CD8-positive, alpha-beta memory T cell (primary cell): ENCODE results near the gene GPR31. TPM values are rescaled to one million over a fixed set of nuclear protein-coding genes. Genes with fewer than 3 reads are reported as not detected.
A peak's percentile ranks its signal among the peaks of the same experiment; 100 is the strongest.

ENCODE experiments used
- CTCF ChIA-PET: fragments of 350-600 bp; sonication (Branson Sonifier 250); formaldehyde crosslinking; loops from one replicate; lab custom pipeline; 2021; ENCODE audit warnings: antibody characterized with exemption; lab: Charles Lee
- POLR2A ChIA-PET: fragments of 350-600 bp; sonication (Branson Sonifier 250); formaldehyde crosslinking; loops from one replicate; lab custom pipeline; 2021; ENCODE audit warnings: antibody characterized with exemption; lab: Charles Lee
- DNase-seq, 5 donors: peaks; one replicate each; pipeline versions ENCODE4 v3.0.0 to v3.0.0-alpha.2; 2020 to 2022; ENCODE audit warnings: mixed read lengths in 1 of 5
- H3K27ac ChIP-seq: one replicate; pipeline ENCODE4 v1.7.0; 2013; ENCODE audit warnings: low read depth, mild to moderate bottlenecking, low read length, moderate library complexity
- H3K27me3 ChIP-seq: 2 replicates; pipeline ENCODE4 v1.7.0; 2013; ENCODE audit warnings: low read length, mild to moderate bottlenecking; ENCODE audit not compliant: insufficient read depth, poor library complexity, severe bottlenecking
- H3K36me3 ChIP-seq: 2 replicates; pipeline ENCODE4 v1.7.0; 2013; ENCODE audit warnings: mild to moderate bottlenecking, low read length, moderate library complexity; ENCODE audit not compliant: insufficient read depth
- H3K4me1 ChIP-seq: 2 replicates; pipeline ENCODE4 v1.7.0; 2013; ENCODE audit warnings: mild to moderate bottlenecking, low read length, moderate library complexity; ENCODE audit not compliant: insufficient read depth
- H3K4me3 ChIP-seq: 2 replicates; pipeline ENCODE4 v1.7.0; 2013; ENCODE audit warnings: mild to moderate bottlenecking, low read length
- H3K9me3 ChIP-seq: 2 replicates; pipeline ENCODE4 v1.7.0; 2013; ENCODE audit warnings: mild to moderate bottlenecking, low read length
- H3K27ac Mint-ChIP-seq, 8 donors: one replicate each; pipeline ENCODE4 v1.8.0; 2020 to 2021; ENCODE audit warnings: mixed read lengths in 8 of 8, mild to moderate bottlenecking in 6 of 8, inconsistent platforms in 3 of 8, moderate library complexity in 3 of 8
- H3K27me3 Mint-ChIP-seq, 2 donors: one replicate each; pipeline ENCODE4 v1.8.0; 2020 to 2021; ENCODE audit warnings: mixed read lengths in 2 of 2, mild to moderate bottlenecking in 1 of 2, moderate library complexity in 1 of 2
- H3K36me3 Mint-ChIP-seq, 3 donors: one replicate each; pipeline ENCODE4 v1.8.0; 2020 to 2021; ENCODE audit warnings: mixed read lengths in 3 of 3, inconsistent platforms in 1 of 3, mild to moderate bottlenecking in 1 of 3
- H3K4me1 Mint-ChIP-seq, 3 donors: one replicate each; pipeline ENCODE4 v1.8.0; 2020 to 2021; ENCODE audit warnings: mixed read lengths in 3 of 3, inconsistent platforms in 1 of 3, mild to moderate bottlenecking in 1 of 3
- H3K4me3 Mint-ChIP-seq, 7 donors: one replicate each; pipeline ENCODE4 v1.8.0; 2020 to 2021; ENCODE audit warnings: mixed read lengths in 7 of 7, mild to moderate bottlenecking in 6 of 7, moderate library complexity in 4 of 7, inconsistent platforms in 2 of 7
- H3K9me3 Mint-ChIP-seq, 5 donors: one replicate each; pipeline ENCODE4 v1.8.0; 2020 to 2022; ENCODE audit warnings: mixed read lengths in 5 of 5, mild to moderate bottlenecking in 3 of 5, moderate library complexity in 2 of 5, inconsistent platforms in 1 of 5
- polyA plus RNA-seq: library from polyadenylated mRNA; unstranded; fragments of 300-500 nt; fragmentation: Illumina TruSeq; gene quantifications from one replicate; pipeline ENCODE4 v1.2.3, GENCODE V29; 2021
- total RNA-seq, 2 experiments: library from RNA; stranded (reverse); gene quantifications; one replicate each; pipeline ENCODE4 v1.2.3, GENCODE V29; 2021

The GPR31 gene
- total and polyA plus RNA-seq, 3 experiments from 2014 or later: not detected

GRCh38 chr6:167113935-167114910 lies 43.6 kb downstream of the GPR31 start:
- CTCF ChIA-PET: no interaction called here
- Mint-ChIP-seq H3K4me1 (peaks cover 51 to 73% (median 64%) of the 10 kb centered on the region in 3 donors), H3K27ac (peak overlapping the region; percentile 91 to 99 (median 98))

GRCh38 chr6:167113047-167113754 lies 44.6 kb downstream of the GPR31 start:
- no peak for DNase-seq
- CTCF ChIA-PET: no interaction called here
- peak overlapping the region; percentile 70 for H3K27ac ChIP-seq
- no peaks in the 10 kb centered on the region for H3K36me3 ChIP-seq
- H3K4me3 ChIP-seq: no peak overlapping the region
- peaks cover 41 to 63% (median 57%) of the 10 kb centered on the region in 3 donors for H3K4me1 Mint-ChIP-seq
- H3K4me1 ChIP-seq: peaks cover 6% of the 10 kb centered on the region
- POLR2A ChIA-PET: no interaction called here
- peaks cover 0 to 12% of the 10 kb centered on the region in 2 donors for H3K27me3 Mint-ChIP-seq
- no peaks in the 10 kb centered on the region for H3K9me3 Mint-ChIP-seq
- no peaks in the 10 kb centered on the region for H3K9me3 ChIP-seq
- H3K4me3 Mint-ChIP-seq: peak overlapping the region; percentile 84 to 98 (median 93)
- H3K27me3 ChIP-seq: no peaks in the 10 kb centered on the region
- peaks cover 2 to 5% (median 3%) of the 10 kb centered on the region in 3 donors for H3K36me3 Mint-ChIP-seq
- peak overlapping the region; percentile 91 to 99 (median 98) for H3K27ac Mint-ChIP-seq

More at GRCh38 chr6:167113935-167114910, 43.6 kb downstream of the GPR31 start:
- peak in 4 of 5 donors; percentile 56 to 77 (median 74) for DNase-seq
- peaks cover 16% of the 10 kb centered on the region for H3K4me1 ChIP-seq
- H3K27me3 ChIP-seq: no peaks in the 10 kb centered on the region
- POLR2A ChIA-PET: interaction anchor here (0.5 kb wide), 1 partner anchor 867 kb away, joined by 6 read pairs; no protein-coding TSS in a partner anchor
- peaks cover 3 to 7% (median 5%) of the 10 kb centered on the region in 3 donors for H3K36me3 Mint-ChIP-seq
- H3K27ac ChIP-seq: peak overlapping the region; percentile 70
- no peaks in the 10 kb centered on the region for H3K9me3 Mint-ChIP-seq
- no peak overlapping the region for H3K4me3 ChIP-seq
- no peaks in the 10 kb centered on the region for H3K36me3 ChIP-seq
- H3K9me3 ChIP-seq: no peaks in the 10 kb centered on the region
- H3K27me3 Mint-ChIP-seq: peaks cover 0 to 12% of the 10 kb centered on the region in 2 donors
- H3K4me3 Mint-ChIP-seq: peak overlapping the region; percentile 64 to 98 (median 93)

DNA sequence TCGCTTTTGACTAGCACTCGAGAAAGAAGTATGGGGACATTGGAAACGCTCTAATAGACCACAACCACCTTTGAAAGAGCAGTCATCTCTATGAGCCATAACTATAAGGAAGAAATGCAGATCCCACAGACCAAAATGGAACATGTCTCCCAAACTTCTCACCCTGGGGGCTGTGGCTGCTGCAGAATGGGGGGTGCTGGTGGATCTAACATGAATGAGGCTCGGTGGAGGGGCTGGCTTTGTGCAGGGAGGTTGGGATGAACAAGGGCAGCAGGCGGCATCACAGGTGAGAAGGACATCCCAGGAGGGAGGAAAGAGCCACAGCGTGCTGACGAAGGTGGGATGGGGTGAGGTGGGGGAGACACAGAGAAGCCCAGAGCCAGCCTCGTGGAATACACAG lies 45.4 kb downstream of the GPR31 start:
- H3K36me3 Mint-ChIP-seq: peaks cover 0 to 4% (median 0%) of the 10 kb centered on the region in 3 donors
- no peaks in the 10 kb centered on the region for H3K4me1 ChIP-seq
- POLR2A ChIA-PET: no interaction called here
- H3K4me3 ChIP-seq: no peak overlapping the region
- H3K9me3 ChIP-seq: no peaks in the 10 kb centered on the region
- H3K4me3 Mint-ChIP-seq: peak overlapping the region; percentile 84 to 98 (median 93)
- H3K36me3 ChIP-seq: no peaks in the 10 kb centered on the region
- H3K27ac ChIP-seq: peak overlapping the region; percentile 32
- H3K27me3 ChIP-seq: no peaks in the 10 kb centered on the region
- H3K9me3 Mint-ChIP-seq: no peaks in the 10 kb centered on the region
- CTCF ChIA-PET: no interaction called here
- no peak for DNase-seq
- peaks cover 0 to 12% of the 10 kb centered on the region in 2 donors for H3K27me3 Mint-ChIP-seq
- peak overlapping the region; percentile 91 to 99 (median 98) for H3K27ac Mint-ChIP-seq
- H3K4me1 Mint-ChIP-seq: peaks cover 34 to 55% (median 50%) of the 10 kb centered on the region in 3 donors

DNA sequence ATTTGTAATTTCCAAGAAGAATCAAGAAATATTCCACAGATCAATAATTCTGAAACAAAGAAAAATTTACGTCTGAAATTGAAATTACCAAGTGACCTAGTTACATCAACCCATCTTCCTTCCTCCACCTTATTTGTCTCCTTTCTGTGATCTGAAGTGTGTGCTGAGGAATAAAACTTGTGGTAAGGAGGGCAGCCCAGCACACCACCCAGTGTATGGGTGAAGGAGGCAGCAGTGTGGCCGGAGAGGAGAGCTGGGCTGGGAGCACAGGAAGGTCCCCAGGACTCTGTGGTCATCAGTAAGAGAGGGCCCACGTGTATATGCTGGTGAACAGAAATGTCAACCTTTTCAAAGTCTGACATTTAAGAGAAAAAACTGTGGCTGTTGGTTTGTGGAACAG lies 46.2 kb downstream of the GPR31 start:
- ChIA-PET POLR2A (no interaction called here), CTCF (no interaction called here)
- no peak for DNase-seq
- Histone ChIP-seq H3K27me3 (no peaks in the 10 kb centered on the region), H3K4me3 (no peak overlapping the region), H3K36me3 (no peaks in the 10 kb centered on the region), H3K4me1 (no peaks in the 10 kb centered on the region), H3K9me3 (no peaks in the 10 kb centered on the region), H3K27ac (no peak overlapping the region)
- Mint-ChIP-seq H3K27me3 (peaks cover 0 to 12% of the 10 kb centered on the region in 2 donors), H3K9me3 (no peaks in the 10 kb centered on the region), H3K4me3 (peak overlapping the region; percentile 84 to 98 (median 93)), H3K36me3 (peaks cover 0 to 4% (median 0%) of the 10 kb centered on the region in 3 donors), H3K4me1 (peaks cover 34 to 55% (median 50%) of the 10 kb centered on the region in 3 donors), H3K27ac (peak overlapping the region; percentile 84 to 99 (median 98))

DNA sequence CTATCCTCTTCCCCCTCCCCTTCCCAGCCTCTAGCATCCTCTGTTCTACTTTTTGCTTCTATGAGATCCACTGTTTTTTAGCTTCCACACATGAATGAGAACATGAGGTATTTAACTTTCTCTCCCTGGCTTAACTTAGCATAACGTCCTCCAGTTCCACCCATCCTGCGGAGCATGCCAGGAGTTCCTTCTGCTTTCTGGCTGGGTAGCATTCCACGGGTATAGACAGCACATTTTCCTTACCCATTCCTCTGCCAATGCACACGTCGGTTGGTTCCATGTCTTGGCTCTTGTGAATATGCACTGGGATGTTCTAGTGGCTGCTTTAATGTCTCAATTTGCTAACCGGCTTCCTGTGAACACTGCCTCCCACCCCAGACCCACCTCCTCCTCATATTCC lies 48.1 kb downstream of the GPR31 start:
- ChIA-PET POLR2A (no interaction called here), CTCF (interaction anchor here (1.2 kb wide), 2 partner anchors 13 to 16 kb away, joined by 3 read pairs; partner anchors contain the start of gene CCR6)
- peak overlapping the region in 1 of 7 donors; percentile 19 for H3K4me3 Mint-ChIP-seq
- H3K4me1 Mint-ChIP-seq: peaks cover 23 to 41% (median 37%) of the 10 kb centered on the region in 3 donors
- H3K4me1 ChIP-seq: no peaks in the 10 kb centered on the region
- H3K9me3 Mint-ChIP-seq: no peaks in the 10 kb centered on the region
- DNase-seq: no peak
- H3K27me3 ChIP-seq: no peaks in the 10 kb centered on the region
- H3K4me3 ChIP-seq: no peak overlapping the region
- peaks cover 0 to 12% of the 10 kb centered on the region in 2 donors for H3K27me3 Mint-ChIP-seq
- peaks cover 0 to 1% (median 0%) of the 10 kb centered on the region in 3 donors for H3K36me3 Mint-ChIP-seq
- no peak overlapping the region for H3K27ac Mint-ChIP-seq
- H3K27ac ChIP-seq: no peak overlapping the region
- H3K9me3 ChIP-seq: no peaks in the 10 kb centered on the region
- H3K36me3 ChIP-seq: no peaks in the 10 kb centered on the region

GRCh38 chr6:167108278-167108677 lies 49.5 kb downstream of the GPR31 start:
- H3K4me3 Mint-ChIP-seq: no peak overlapping the region
- DNase-seq: no peak
- Histone ChIP-seq H3K27ac (no peak overlapping the region), H3K36me3 (no peaks in the 10 kb centered on the region), H3K4me3 (no peak overlapping the region), H3K4me1 (peaks cover 6% of the 10 kb centered on the region), H3K27me3 (no peaks in the 10 kb centered on the region), H3K9me3 (no peaks in the 10 kb centered on the region)
- H3K9me3 Mint-ChIP-seq: no peaks in the 10 kb centered on the region
- ChIA-PET CTCF (no interaction called here), POLR2A (interaction anchor here (1.3 kb wide), 1 partner anchor 15 kb away, joined by 5 read pairs; no protein-coding TSS in a partner anchor)
- H3K27me3 Mint-ChIP-seq: peaks cover 0 to 12% of the 10 kb centered on the region in 2 donors
- H3K27ac Mint-ChIP-seq: peak overlapping the region in 2 of 8 donors; percentile 20 to 34
- H3K36me3 Mint-ChIP-seq: peaks cover 0 to 1% (median 0%) of the 10 kb centered on the region in 3 donors
- peaks cover 22 to 34% (median 34%) of the 10 kb centered on the region in 3 donors for H3K4me1 Mint-ChIP-seq

- Histone ChIP-seq H3K9me3 (no peaks in the 10 kb centered on the region), H3K27me3 (no peaks in the 10 kb centered on the region), H3K4me1 (peaks cover 9% of the 10 kb centered on the region), H3K4me3 (no peak overlapping the region), H3K36me3 (no peaks in the 10 kb centered on the region), H3K27ac (no peak overlapping the region)
- no peak overlapping the region for H3K4me3 Mint-ChIP-seq
- H3K4me1 Mint-ChIP-seq: peaks cover 23 to 34% (median 34%) of the 10 kb centered on the region in 3 donors
- no peaks in the 10 kb centered on the region for H3K9me3 Mint-ChIP-seq
- ChIA-PET POLR2A (no interaction called here), CTCF (no interaction called here)
- peaks cover 0 to 1% (median 0%) of the 10 kb centered on the region in 3 donors for H3K36me3 Mint-ChIP-seq
- H3K27ac Mint-ChIP-seq: peak overlapping the region in 1 of 8 donors; percentile 20
- DNase-seq: no peak
- peaks cover 0 to 12% of the 10 kb centered on the region in 2 donors for H3K27me3 Mint-ChIP-seq
These were observed 50.0 kb downstream of the GPR31 start for GRCh38 chr6:167107787-167108186.
